Upper lobe of right lung (tissue), 1 donor: Measurements from ENCODE around the gene LCN1. TPM values are rescaled to one million over a fixed set of nuclear protein-coding genes. Genes with fewer than 3 reads are reported as not detected.

ENCODE experiments used
- ATAC-seq: fragments of 200-7000 bp; cut with Tn5 transposase; one replicate; pipeline ENCODE4 v1.9.1; 2020; ENCODE audit warnings: mild to moderate bottlenecking, moderate library complexity
- DNase-seq: peaks from one replicate; pipeline ENCODE4 v3.0.0-alpha.2; 2020
- H3K27ac ChIP-seq: fragments of 200-600 bp; one replicate; pipeline ENCODE4 v1.8.0; 2022
- H3K27me3 ChIP-seq: fragments of 200-600 bp; one replicate; pipeline ENCODE4 v1.8.0; 2022; ENCODE audit warnings: mild to moderate bottlenecking
- H3K36me3 ChIP-seq: fragments of 200-600 bp; one replicate; pipeline ENCODE4 v1.8.0; 2022
- H3K4me1 ChIP-seq: fragments of 200-600 bp; one replicate; pipeline ENCODE4 v1.8.0; 2022
- H3K4me3 ChIP-seq: fragments of 200-600 bp; one replicate; pipeline ENCODE4 v1.8.0; 2022; ENCODE audit warnings: mild to moderate bottlenecking
- H3K9me3 ChIP-seq: fragments of 200-600 bp; one replicate; pipeline ENCODE4 v1.8.0; 2022
- CTCF ChIP-seq: fragments of 200-600 bp; IDR thresholded peaks from one replicate; pipeline ENCODE4 v1.8.0; 2022; ENCODE audit warnings: antibody characterized with exemption
- intact Hi-C: fragments of 100-400 bp; cut with DNase I; formaldehyde crosslinking; loops from one replicate; pipeline ENCODE4 v1.11.0; 2022
- total RNA-seq: library from RNA; stranded (reverse); fragmentation: NEBNext Ultra II Directional; extraction: Animal tissue kit (Norgen Biotek cat#: 25700); gene quantifications from one replicate; pipeline ENCODE4 v1.2.1, GENCODE V29; 2021
- donor health status: DM: no; HTN: yes; CAD: no; lungs with severe emphysema.

LCN1 gene
- total RNA-seq, 1 donor from 2014 or later = not detected

- Histone ChIP-seq H3K9me3 (no peaks in the 10 kb centered on the region), H3K4me3 (no peak overlapping the region), H3K27ac (no peak overlapping the region), H3K36me3 (peaks cover 24% of the 10 kb centered on the region), H3K27me3 (no peaks in the 10 kb centered on the region), H3K4me1 (peaks cover 21% of the 10 kb centered on the region)
- intact Hi-C loops = no loop called here
- ATAC-seq = no peak
- DNase-seq = peak; percentile 57
- no peak for TF ChIP-seq CTCF
Measured at GRCh38 chr9:135502873-135503321, 18.3 kb upstream of the LCN1 start.

GRCh38 chr9:135503371-135504261 lies 17.6 kb upstream of the LCN1 start:
- H3K4me1 ChIP-seq = peaks cover 21% of the 10 kb centered on the region
- H3K4me3 ChIP-seq = no peak overlapping the region
- DNase-seq = peak; percentile 56
- no peak overlapping the region for H3K27ac ChIP-seq
- no peaks in the 10 kb centered on the region for H3K27me3 ChIP-seq
- TF ChIP-seq CTCF = no peak
- intact Hi-C loops = no loop called here
- H3K36me3 ChIP-seq = peaks cover 24% of the 10 kb centered on the region
- H3K9me3 ChIP-seq = no peaks in the 10 kb centered on the region
- no peak for ATAC-seq

GRCh38 chr9:135504262-135505243 lies 16.7 kb upstream of the LCN1 start:
- no peaks in the 10 kb centered on the region for H3K27me3 ChIP-seq
- intact Hi-C loops = no loop called here
- peaks cover 24% of the 10 kb centered on the region for H3K36me3 ChIP-seq
- TF ChIP-seq CTCF = peak; percentile 72
- H3K9me3 ChIP-seq = no peaks in the 10 kb centered on the region
- peak; percentile 31 for ATAC-seq
- H3K4me1 ChIP-seq = peaks cover 14% of the 10 kb centered on the region
- no peak overlapping the region for H3K4me3 ChIP-seq
- no peak overlapping the region for H3K27ac ChIP-seq
- peak; percentile 76 for DNase-seq

- Histone ChIP-seq H3K4me1 (peaks cover 14% of the 10 kb centered on the region), H3K27me3 (no peaks in the 10 kb centered on the region), H3K36me3 (peaks cover 24% of the 10 kb centered on the region), H3K27ac (no peak overlapping the region), H3K9me3 (no peaks in the 10 kb centered on the region), H3K4me3 (no peak overlapping the region)
- no peak for TF ChIP-seq CTCF
- ATAC-seq = no peak
- DNase-seq = peak; percentile 59
- intact Hi-C loops = no loop called here
Measured at GRCh38 chr9:135505406-135506187, 15.6 kb upstream of the LCN1 start.
